Skeletal muscle cell (primary cell): ENCODE results near the gene YBEY.

Source experiments
- DNase-seq: peaks from one replicate; pipeline ENCODE4 v3.0.0-alpha.2; 2010; ENCODE audit warnings: low read depth
- H3K4me3 ChIP-seq: 2 replicates; pipeline ENCODE4 v1.5.1; 2011; ENCODE audit warnings: low read depth, mild to moderate bottlenecking, control low read depth, low read length, moderate library complexity

YBEY gene

DNA sequence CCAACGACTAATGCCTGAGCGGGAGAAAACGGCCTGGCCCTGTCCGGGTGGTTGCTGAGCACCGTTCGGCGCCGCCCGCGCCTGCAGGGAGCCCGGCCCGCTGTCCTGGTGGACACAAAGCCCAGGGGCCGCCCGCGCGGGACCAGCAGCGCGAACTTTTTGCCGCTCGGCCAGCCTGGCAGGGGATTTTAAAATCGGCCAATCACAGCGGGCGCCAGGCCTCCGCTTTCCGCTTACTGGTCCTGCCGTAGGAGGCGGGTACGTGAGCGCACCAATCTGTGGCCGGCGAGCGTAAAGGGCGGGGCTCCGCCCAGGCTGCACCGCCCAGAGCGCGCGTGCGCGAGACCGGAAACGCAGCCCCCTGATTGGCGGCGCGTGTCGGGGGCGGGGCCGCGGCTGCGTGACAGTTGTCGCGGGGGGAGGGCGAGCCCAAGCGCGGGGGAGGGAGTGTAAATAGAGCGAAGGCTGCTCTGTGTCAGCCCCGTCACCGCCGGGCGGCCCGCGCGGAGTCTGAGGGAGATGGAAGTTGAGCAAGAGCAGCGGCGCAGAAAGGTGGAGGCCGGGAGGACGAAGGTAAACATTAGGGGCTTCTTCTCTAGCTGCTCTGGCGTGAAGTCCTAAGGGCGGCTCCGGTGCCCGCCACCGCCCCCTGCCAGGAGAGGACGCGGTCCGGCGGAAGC, 37.7 kb downstream of the YBEY start, which contains the start of the genes C21orf58 and PCNT:
Gene C21orf58, minus strand, starts transcription at position 161 of the 680 bp plus-strand sequence. CDS start 1,132 bp downstream, outside the sequence.
Gene PCNT, plus strand, starts transcription at position 447 of the 680 bp plus-strand sequence. Its CDS starts 73 bp downstream, at position 520.
- peak; percentile 93 for DNase-seq

DNA sequence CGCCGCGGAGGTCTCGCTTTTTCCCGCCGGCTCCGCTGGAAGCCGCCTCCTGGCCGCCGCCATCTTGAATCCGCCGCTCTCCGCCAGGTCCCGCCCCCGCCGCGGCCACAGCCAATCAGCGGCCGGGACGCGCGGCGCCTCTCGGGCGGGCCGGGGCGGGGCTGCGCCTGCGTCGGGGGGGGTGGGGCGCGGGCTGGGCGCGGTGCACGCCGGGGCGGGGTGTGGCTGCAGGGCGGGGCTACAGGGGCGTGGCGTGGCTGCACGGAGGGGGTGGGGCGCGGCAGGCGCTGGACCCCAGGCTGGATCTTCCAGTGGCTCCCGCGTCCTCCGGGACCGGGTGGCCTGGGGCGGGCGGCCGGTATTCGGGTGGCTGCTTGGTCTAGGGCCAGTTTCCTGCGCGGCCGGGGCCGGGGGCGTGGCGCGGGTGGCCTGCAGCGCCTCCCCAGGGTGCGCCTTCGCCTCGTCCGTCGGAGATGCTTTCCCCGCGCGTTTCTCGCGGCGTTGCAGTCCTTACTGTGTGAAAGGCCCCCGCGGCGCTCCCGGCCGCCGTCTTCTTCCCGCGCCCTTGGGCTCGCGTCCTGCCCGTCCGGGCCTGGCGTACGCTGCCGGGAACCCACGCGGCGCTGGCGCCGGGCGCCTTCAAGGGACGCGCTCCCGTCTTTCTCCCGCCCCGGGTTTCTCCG, 38.4 kb downstream of the YBEY start:
- H3K4me3 ChIP-seq = peak overlapping the region; percentile 96
- DNase-seq = no peak

More for the DNA sequence above, 37.7 kb downstream of the YBEY start, which contains the start of the genes C21orf58 and PCNT:
- H3K4me3 ChIP-seq = peak within 1 kb of the TSS; percentile 96

DNA sequence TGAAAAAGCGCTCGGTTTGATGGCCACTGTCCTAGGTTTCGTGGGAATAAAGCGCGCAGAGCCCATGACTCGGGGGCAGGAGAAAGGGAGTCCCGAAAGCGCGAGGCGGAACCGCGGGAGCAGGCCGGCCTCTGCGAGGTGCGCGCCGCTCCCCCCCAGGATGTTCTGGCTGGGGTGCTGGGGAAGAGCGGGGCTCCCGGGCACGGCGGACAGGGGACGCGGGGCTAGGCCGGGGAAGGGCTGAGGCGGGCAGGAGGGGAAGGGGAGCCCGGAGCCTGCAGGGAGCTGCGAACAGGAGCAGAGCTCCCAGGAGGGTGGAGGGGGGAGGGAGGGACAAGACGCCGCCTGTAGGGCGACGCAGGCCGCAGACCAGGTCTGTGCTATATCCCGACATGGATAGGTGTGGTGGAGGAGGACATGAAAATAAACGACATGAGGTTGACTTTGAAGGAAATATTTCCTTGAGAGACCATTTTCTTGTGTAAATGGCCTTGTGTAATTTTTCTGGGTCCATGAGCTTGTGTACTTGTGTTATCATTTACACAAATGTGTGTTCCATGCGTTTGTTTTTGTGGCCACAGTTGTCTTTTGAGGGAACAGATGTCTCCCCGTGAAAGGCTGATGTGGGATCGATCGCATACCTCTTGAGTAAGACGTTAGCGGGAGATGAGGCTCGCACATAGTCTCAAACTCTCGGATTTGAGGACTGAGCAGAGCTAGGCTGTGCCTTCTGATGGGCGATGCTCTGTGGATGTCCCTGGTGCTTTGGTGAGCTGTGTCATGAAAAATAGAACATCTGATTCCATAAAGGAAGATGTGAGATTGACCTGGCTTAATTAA, 39.2 kb downstream of the YBEY start:
- DNase-seq = no peak
- peak overlapping the region; percentile 96 for H3K4me3 ChIP-seq

DNA sequence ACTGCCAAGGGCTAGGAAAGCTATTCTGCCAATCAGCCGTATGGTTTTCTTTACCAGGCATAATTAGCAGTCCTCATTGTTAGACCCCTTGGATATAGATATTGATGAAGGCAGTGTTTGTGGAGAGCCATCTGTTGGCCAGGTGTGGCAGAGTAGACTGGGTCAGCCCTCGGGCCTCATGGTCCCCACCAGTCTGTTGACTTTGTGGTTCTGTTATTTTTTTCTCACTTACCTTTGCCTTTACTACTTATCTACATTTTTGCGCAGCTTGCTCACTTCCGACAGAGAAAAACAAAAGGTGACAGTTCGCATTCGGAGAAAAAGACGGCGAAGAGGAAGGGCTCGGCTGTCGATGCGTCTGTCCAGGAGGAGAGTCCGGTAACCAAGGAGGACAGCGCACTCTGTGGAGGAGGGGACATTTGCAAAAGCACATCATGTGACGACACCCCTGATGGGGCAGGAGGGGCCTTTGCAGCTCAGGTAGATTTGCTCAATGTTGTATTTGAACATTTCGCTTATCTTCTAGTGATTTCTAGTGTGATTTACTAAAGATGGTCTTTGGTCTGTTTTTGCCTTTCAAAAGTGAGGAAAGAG, 40.1 kb downstream of the YBEY start:
- DNase-seq = no peak
- H3K4me3 ChIP-seq = no peak overlapping the region

DNA sequence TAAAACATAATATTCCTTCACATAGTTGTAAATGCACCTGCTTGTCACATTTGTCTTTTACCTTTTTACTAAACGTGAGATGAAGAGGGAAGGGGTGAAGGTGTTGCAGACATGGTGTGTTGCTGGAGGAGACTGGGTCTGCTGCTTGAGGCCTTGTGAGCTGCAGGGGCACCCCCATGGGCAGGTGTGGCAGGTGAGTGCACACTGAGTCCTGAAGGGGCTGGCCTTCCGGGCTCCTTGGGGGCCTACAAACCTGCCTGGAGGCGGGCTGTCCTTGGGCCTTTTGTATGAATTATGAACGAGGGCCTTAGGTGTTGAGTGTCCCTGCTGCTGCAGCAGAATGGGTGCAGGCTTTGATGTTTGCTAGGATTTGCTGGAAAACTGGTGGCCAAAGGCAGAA, 41.6 kb downstream of the YBEY start:
- DNase-seq = no peak
- H3K4me3 ChIP-seq = no peak overlapping the region

DNA sequence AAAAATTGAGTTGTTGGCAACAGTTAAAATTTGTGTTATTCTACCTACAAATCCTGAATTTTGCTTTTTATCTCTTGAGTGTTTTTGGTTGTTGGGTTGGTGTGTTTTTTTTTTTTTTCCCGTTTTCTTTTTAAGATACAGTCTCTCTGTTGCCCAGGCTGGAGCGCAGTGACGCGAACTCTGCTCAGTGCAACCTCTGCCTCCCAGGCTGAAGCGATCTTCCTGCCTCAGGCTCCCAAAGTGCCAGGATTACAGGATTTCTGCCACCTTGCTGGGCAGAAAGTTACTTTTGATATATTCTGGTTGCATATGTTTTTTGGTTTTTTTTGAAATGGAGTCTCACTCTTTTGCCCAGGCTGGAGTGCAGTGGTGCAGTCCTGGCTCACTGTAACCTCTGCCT, 42.0 kb downstream of the YBEY start:
- no peak overlapping the region for H3K4me3 ChIP-seq
- DNase-seq = no peak

DNA sequence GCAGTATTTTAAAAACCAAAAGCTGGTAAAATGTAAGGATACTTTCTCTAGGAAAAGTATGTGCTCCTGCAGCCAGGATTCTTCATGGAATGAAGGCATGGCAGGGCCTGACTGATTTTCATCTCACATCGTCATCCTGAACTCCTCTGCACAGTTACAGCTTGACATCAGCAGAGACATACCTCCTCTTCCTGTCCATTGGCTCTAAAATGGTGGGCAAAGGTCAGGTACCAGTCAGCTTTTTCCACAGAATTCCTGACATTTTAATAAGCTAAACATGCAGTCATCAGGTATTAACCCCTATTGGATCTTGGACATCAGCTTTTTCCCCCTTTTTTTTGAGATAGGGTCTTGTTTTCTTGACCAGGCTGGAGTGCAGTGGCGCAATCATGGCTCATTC, 43.7 kb downstream of the YBEY start:
- DNase-seq = no peak

DNA sequence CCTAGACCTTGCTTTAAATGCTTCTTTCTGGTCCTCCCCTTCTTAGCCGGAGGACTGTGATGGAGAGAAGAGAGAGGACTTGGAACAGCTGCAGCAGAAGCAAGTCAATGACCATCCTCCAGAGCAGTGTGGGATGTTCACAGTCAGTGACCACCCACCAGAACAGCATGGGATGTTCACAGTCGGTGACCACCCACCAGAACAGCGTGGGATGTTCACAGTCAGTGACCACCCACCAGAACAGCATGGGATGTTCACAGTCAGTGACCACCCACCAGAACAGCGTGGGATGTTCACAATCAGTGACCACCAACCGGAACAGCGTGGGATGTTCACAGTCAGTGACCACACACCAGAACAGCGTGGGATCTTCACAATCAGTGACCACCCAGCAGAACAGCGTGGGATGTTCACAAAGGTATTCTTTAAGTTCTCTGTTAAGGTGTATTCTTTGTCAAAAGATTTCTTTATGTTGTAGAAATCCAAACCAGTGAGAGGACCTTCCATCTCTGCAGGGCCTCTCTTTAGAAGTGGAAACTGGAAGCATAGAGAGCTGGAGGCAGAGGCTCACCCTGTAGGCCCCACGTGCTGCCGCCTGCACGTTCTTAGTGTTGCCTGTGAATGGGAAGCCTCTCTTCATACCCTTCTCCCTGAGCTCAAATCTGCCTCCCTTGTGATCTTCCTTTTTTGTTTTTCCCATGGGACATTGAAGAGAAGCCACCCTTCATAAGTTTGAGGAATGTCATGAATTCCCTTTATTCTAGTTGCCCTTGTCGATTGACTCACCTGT, 48.4 kb downstream of the YBEY start:
- no peak overlapping the region for H3K4me3 ChIP-seq
- DNase-seq = no peak

More for the DNA sequence above, 43.7 kb downstream of the YBEY start:
- no peak overlapping the region for H3K4me3 ChIP-seq

DNA sequence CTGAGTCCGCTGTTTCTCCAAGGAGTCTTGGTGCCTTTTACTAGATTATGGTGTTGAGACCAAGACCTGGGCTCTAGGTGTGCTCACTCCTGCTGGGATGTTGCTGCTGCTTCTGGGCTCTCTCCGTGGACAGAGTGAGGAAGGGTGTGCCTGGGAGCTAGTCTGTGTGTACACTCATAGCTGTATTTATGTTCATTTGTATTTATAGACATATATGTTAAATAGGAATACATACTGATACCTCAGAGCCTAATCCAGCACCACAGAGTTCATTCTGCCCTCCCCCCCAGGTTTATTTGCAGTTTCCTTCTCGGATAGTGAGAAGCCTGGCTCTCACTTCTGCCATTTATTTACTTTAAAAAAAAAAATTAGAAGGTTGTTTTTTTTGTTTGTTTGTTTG, 50.5 kb downstream of the YBEY start:
- DNase-seq = no peak
- H3K4me3 ChIP-seq = no peak overlapping the region

DNA sequence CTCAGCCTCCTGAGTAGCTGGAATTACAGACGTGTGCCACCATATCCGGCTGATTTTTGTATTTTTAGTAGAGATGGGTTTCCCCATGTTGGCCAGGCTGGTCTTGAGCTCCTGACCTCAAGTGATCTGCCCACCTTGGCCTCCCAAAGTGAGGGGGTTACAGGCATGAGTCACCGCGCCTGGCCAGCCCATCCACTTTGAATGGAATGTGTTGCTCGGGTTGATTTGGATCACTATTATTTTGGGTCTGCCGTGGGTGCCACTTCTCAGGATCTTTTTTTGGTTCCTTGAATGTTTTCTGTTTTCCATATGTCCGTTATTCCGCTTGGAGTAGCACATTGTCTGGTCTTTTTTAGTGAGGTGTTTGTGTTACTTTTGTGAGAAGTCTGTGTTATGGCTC, 54.9 kb downstream of the YBEY start:
- H3K4me3 ChIP-seq = no peak overlapping the region
- no peak for DNase-seq

DNA sequence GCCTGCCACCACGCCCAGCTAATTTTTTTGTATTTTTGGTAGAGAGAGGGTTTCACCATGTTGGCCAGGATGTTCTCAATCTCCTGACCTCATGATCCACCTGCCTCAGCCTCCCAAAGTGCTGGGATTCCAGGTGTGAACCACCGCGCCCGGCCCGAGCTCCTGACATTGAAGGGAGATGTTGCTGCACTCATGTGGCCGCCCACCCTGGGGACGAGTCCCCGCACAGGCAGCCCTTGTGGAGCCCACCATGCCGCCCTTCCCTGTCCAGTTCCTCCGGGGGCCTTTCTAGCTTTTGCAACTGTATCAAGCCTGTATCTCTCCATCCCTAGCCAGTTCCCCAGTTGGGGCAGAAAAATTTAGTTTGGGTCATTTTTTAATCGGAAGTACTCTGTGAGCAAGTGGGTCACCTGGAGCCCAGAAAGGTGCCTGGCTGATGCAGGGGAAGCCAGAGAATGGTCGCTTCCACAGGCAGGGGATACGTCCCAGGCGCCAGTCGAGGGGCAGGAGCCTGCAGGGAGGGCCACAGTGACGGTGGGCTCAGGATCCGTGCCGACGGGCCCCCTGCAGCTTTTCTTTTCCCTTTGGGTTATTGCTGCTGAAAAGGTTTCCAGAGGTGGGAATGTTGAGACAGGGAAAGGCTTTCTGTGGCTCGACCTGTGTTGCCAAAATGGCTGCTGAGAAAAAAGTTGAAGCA, 58.2 kb downstream of the YBEY start:
- no peak for DNase-seq
- H3K4me3 ChIP-seq = no peak overlapping the region

DNA sequence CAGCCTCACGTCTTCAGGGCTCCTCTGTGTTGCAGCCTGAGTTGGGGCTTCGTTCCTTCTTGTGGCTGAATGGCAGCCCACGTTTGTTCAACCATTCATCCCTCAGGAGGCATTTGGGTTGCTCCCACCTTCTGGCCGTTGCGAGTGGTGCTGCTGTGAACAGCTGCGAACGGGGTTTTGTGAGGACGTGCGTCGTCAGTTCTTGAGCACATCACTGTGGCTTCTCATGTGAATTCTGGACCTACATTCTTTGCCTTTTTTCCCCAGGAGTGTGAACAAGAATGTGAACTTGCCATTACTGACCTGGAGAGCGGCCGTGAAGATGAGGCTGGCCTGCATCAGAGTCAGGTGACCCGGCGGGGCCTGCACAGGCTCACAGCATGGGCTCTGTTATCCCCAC, 59.7 kb downstream of the YBEY start:
- H3K4me3 ChIP-seq = no peak overlapping the region
- DNase-seq = no peak

DNA sequence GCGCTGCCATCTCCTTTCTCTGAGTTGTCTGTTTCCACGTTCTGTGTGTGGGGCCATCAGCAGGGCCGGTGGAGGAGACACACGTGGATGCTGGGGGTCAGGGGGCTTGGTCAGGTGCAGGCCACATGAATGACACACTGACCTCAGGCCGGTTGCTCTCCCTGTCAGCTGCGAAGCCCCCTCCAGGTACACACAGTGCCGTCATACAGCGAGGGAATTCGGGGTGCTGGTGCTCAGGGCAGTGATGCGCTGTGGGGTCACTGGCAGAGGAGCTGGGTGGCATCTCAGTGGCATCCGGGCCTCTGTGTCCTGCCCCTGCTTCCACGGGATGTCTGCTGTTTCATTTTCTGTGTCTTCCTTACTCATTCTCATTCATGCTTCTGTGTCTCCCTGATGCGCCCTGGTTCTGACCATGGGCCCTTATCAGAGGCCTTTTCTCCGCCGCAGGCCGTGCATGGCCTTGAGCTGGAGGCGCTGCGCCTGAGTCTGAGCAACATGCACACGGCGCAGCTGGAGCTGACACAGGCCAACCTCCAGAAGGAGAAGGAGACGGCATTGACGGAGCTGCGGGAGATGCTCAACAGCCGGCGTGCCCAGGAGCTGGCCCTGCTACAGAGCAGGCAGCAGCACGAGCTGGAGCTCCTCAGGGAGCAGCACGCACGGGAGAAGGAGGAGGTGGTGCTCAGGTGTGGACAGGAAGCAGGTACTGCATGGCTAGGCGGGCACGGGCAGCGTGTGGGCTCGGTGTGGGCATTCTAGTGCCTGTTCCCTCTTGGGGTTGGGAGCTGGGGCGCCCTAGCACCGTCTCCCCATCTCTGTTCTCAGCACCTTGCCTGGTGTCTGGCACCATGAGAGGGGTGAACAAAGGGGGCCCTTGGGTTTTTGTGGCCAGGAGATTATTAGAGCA, 60.4 kb downstream of the YBEY start:
- DNase-seq = no peak
- H3K4me3 ChIP-seq = no peak overlapping the region

DNA sequence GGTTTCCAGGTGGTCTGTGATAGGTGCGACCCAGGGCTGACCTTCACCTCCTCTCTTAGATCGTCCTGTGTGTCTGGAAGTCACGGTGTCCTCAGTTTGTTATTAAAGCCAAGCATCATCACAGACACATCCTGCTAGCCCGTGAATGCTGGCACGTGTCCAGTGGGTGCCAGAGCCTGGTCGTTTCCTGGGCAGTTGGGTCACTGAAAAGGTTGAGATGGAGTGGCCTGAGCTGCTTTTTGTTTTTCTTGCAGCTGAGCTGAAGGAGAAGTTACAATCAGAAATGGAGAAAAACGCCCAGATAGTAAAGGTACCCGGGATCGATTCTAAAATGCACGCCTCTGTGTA, 61.0 kb downstream of the YBEY start:
- no peak overlapping the region for H3K4me3 ChIP-seq
- DNase-seq = no peak
